ENCODE results near the gene LSMEM2. TPM values are rescaled to one million over a fixed set of nuclear protein-coding genes. Genes with fewer than 3 reads are reported as not detected.
"Not testable (repeated sequence)": the region's sequence is repeated elsewhere in the genome, so short reads cannot be mapped to it uniquely, and the experiment has no call there.

The LSMEM2 gene
- total and polyA plus RNA-seq, 3 experiments from 2014 or later, result not detected

- POLR2A ChIA-PET, result no interaction called here
Observed at GRCh38 chr3:50269977-50270413, 8.9 kb upstream of the LSMEM2 start.

GRCh38 chr3:50270422-50271224, 8.3 kb upstream of the LSMEM2 start:
- POLR2A ChIA-PET, result no interaction called here
- peaks cover 22% of the 10 kb centered on the region for H3K27me3 ChIP-seq (ENCODE audit: insufficient read depth, low read length, poor library complexity, severe bottlenecking)
- no peaks in the 10 kb centered on the region for H3K36me3 ChIP-seq (ENCODE audit: insufficient read depth, low read length)

More at GRCh38 chr3:50269977-50270413, 8.9 kb upstream of the LSMEM2 start:
- Mint-ChIP-seq H3K4me1 (peaks cover 14 to 20% (median 16%) of the 10 kb centered on the region in 3 donors), H3K36me3 (no peaks in the 10 kb centered on the region), H3K27me3 (peaks cover 13 to 24% of the 10 kb centered on the region in 2 donors), H3K9me3 (no peaks in the 10 kb centered on the region), H3K4me3 (no peak overlapping the region), H3K27ac (no peak overlapping the region)
- no peaks in the 10 kb centered on the region for H3K36me3 ChIP-seq (ENCODE audit: insufficient read depth, low read length)
- no peak overlapping the region for H3K27ac ChIP-seq (ENCODE audit: low read depth, low read length)
- peaks cover 20% of the 10 kb centered on the region for H3K27me3 ChIP-seq (ENCODE audit: insufficient read depth, low read length, poor library complexity, severe bottlenecking)
- H3K9me3 ChIP-seq (ENCODE audit: low read length), result no peaks in the 10 kb centered on the region
- CTCF ChIA-PET, result interaction anchor here (2.7 to 7.2 kb wide), 2 partner anchors 44 to 76 kb away, joined by 22 to 86 read pairs; no protein-coding TSS in a partner anchor
- no peak for DNase-seq
- no peak overlapping the region for H3K4me3 ChIP-seq (ENCODE audit: low read length)
- peaks cover 18% of the 10 kb centered on the region for H3K4me1 ChIP-seq (ENCODE audit: insufficient read depth, low read length)

GRCh38 chr3:50271314-50271936, 7.5 kb upstream of the LSMEM2 start:
- no peak overlapping the region for H3K4me3 Mint-ChIP-seq
- H3K4me1 ChIP-seq (ENCODE audit: insufficient read depth, low read length), result peaks cover 28% of the 10 kb centered on the region
- H3K9me3 Mint-ChIP-seq, result no peaks in the 10 kb centered on the region
- H3K9me3 ChIP-seq (ENCODE audit: low read length), result no peaks in the 10 kb centered on the region
- POLR2A ChIA-PET, result no interaction called here
- H3K27ac Mint-ChIP-seq, result peak overlapping the region in 2 of 8 donors; percentile 48 to 64
- H3K36me3 ChIP-seq (ENCODE audit: insufficient read depth, low read length), result no peaks in the 10 kb centered on the region
- DNase-seq, result no peak
- no peaks in the 10 kb centered on the region for H3K36me3 Mint-ChIP-seq
- peaks cover 24 to 35% of the 10 kb centered on the region in 2 donors for H3K27me3 Mint-ChIP-seq
- CTCF ChIA-PET, result interaction anchor here (0.8 to 7.2 kb wide), 8 partner anchors 11 to 82 kb away, joined by 3 to 86 read pairs (median 4); partner anchors contain the start of gene GNAI2
- peaks cover 22% of the 10 kb centered on the region for H3K27me3 ChIP-seq (ENCODE audit: insufficient read depth, low read length, poor library complexity, severe bottlenecking)
- H3K4me1 Mint-ChIP-seq, result peaks cover 23 to 32% (median 24%) of the 10 kb centered on the region in 3 donors
- H3K4me3 ChIP-seq (ENCODE audit: low read length), result no peak overlapping the region
- no peak overlapping the region for H3K27ac ChIP-seq (ENCODE audit: low read depth, low read length)

More at GRCh38 chr3:50270422-50271224, 8.3 kb upstream of the LSMEM2 start:
- Mint-ChIP-seq H3K27me3 (peaks cover 19 to 30% of the 10 kb centered on the region in 2 donors), H3K4me1 (peaks cover 19 to 26% (median 20%) of the 10 kb centered on the region in 3 donors), H3K9me3 (no peaks in the 10 kb centered on the region), H3K27ac (no peak overlapping the region), H3K4me3 (no peak overlapping the region), H3K36me3 (no peaks in the 10 kb centered on the region)
- Histone ChIP-seq H3K27ac (ENCODE audit: low read depth, low read length) (no peak overlapping the region), H3K4me3 (ENCODE audit: low read length) (no peak overlapping the region), H3K9me3 (ENCODE audit: low read length) (no peaks in the 10 kb centered on the region), H3K4me1 (ENCODE audit: insufficient read depth, low read length) (peaks cover 25% of the 10 kb centered on the region)
- no peak for DNase-seq
- CTCF ChIA-PET, result interaction anchor here (0.8 to 7.2 kb wide), 5 partner anchors 10 to 76 kb away, joined by 4 to 86 read pairs (median 16); no protein-coding TSS in a partner anchor

GRCh38 chr3:50272538-50272910, 6.4 kb upstream of the LSMEM2 start:
- H3K9me3 Mint-ChIP-seq; H3K36me3 ChIP-seq (ENCODE audit: insufficient read depth, low read length); H3K9me3 ChIP-seq (ENCODE audit: low read length); DNase-seq; H3K27ac ChIP-seq (ENCODE audit: low read depth, low read length); H3K36me3 Mint-ChIP-seq; POLR2A ChIA-PET; H3K4me3 ChIP-seq (ENCODE audit: low read length): not testable (repeated sequence)
- peaks cover 28% of the 10 kb centered on the region for H3K27me3 ChIP-seq (ENCODE audit: insufficient read depth, low read length, poor library complexity, severe bottlenecking)
- Mint-ChIP-seq H3K27me3 (peaks cover 24 to 35% of the 10 kb centered on the region in 2 donors), H3K4me3 (peak overlapping the region in 2 of 7 donors; percentile 45 to 74), H3K4me1 (peaks cover 23 to 32% (median 24%) of the 10 kb centered on the region in 3 donors), H3K27ac (peak overlapping the region in 3 of 8 donors; percentile 33 to 85 (median 66))
- peaks cover 28% of the 10 kb centered on the region for H3K4me1 ChIP-seq (ENCODE audit: insufficient read depth, low read length)
- CTCF ChIA-PET, result interaction anchor here (0.9 to 7.2 kb wide), 6 partner anchors 13 to 83 kb away, joined by 3 to 86 read pairs (median 10); no protein-coding TSS in a partner anchor

- no peaks in the 10 kb centered on the region for H3K9me3 ChIP-seq (ENCODE audit: low read length)
- Mint-ChIP-seq H3K36me3 (no peaks in the 10 kb centered on the region), H3K27ac (peak overlapping the region in 7 of 8 donors; percentile 10 to 85 (median 63)), H3K4me3 (peak overlapping the region in 6 of 7 donors; percentile 45 to 77 (median 72)), H3K27me3 (peaks cover 27 to 35% of the 10 kb centered on the region in 2 donors), H3K4me1 (peaks cover 23 to 32% (median 24%) of the 10 kb centered on the region in 3 donors), H3K9me3 (no peaks in the 10 kb centered on the region)
- peak overlapping the region; percentile 51 for H3K4me3 ChIP-seq (ENCODE audit: low read length)
- ChIA-PET POLR2A (no interaction called here), CTCF (interaction anchor here (1.0 to 7.2 kb wide), 5 partner anchors 16 to 84 kb away, joined by 3 to 86 read pairs (median 16); no protein-coding TSS in a partner anchor)
- DNase-seq, result peak; percentile 73 to 87 (median 83)
- H3K27ac ChIP-seq (ENCODE audit: low read depth, low read length), result no peak overlapping the region
- H3K4me1 ChIP-seq (ENCODE audit: insufficient read depth, low read length), result peaks cover 28% of the 10 kb centered on the region
- H3K36me3 ChIP-seq (ENCODE audit: insufficient read depth, low read length), result no peaks in the 10 kb centered on the region
- H3K27me3 ChIP-seq (ENCODE audit: insufficient read depth, low read length, poor library complexity, severe bottlenecking), result peaks cover 28% of the 10 kb centered on the region
Observed at GRCh38 chr3:50272911-50273688, 5.8 kb upstream of the LSMEM2 start.

GRCh38 chr3:50273689-50274065, 5.2 kb upstream of the LSMEM2 start:
- Mint-ChIP-seq H3K27ac (no peak overlapping the region), H3K9me3 (no peaks in the 10 kb centered on the region), H3K4me3 (peak overlapping the region in 2 of 7 donors; percentile 62 to 67), H3K27me3 (peaks cover 27 to 35% of the 10 kb centered on the region in 2 donors), H3K36me3 (no peaks in the 10 kb centered on the region), H3K4me1 (peaks cover 23 to 32% (median 24%) of the 10 kb centered on the region in 3 donors)
- DNase-seq, result no peak
- Histone ChIP-seq H3K27me3 (ENCODE audit: insufficient read depth, low read length, poor library complexity, severe bottlenecking) (peaks cover 28% of the 10 kb centered on the region), H3K9me3 (ENCODE audit: low read length) (no peaks in the 10 kb centered on the region), H3K36me3 (ENCODE audit: insufficient read depth, low read length) (no peaks in the 10 kb centered on the region), H3K4me3 (ENCODE audit: low read length) (no peak overlapping the region), H3K27ac (ENCODE audit: low read depth, low read length) (no peak overlapping the region), H3K4me1 (ENCODE audit: insufficient read depth, low read length) (peaks cover 28% of the 10 kb centered on the region)
- ChIA-PET POLR2A (no interaction called here), CTCF (interaction anchor here (1.0 to 7.2 kb wide), 2 partner anchors 17 to 79 kb away, joined by 3 to 86 read pairs; no protein-coding TSS in a partner anchor)

- Histone ChIP-seq H3K27ac (ENCODE audit: low read depth, low read length) (no peak overlapping the region), H3K4me3 (ENCODE audit: low read length) (no peak overlapping the region), H3K9me3 (ENCODE audit: low read length) (no peaks in the 10 kb centered on the region), H3K36me3 (ENCODE audit: insufficient read depth, low read length) (no peaks in the 10 kb centered on the region), H3K27me3 (ENCODE audit: insufficient read depth, low read length, poor library complexity, severe bottlenecking) (peaks cover 28% of the 10 kb centered on the region), H3K4me1 (ENCODE audit: insufficient read depth, low read length) (peaks cover 28% of the 10 kb centered on the region)
- POLR2A ChIA-PET, result no interaction called here
- Mint-ChIP-seq H3K9me3 (no peaks in the 10 kb centered on the region), H3K4me1 (peaks cover 23 to 32% (median 24%) of the 10 kb centered on the region in 3 donors), H3K36me3 (no peaks in the 10 kb centered on the region), H3K27ac (peak overlapping the region in 6 of 8 donors; percentile 38 to 82 (median 78)), H3K4me3 (peak overlapping the region; percentile 15 to 67 (median 54)), H3K27me3 (peaks cover 28 to 34% of the 10 kb centered on the region in 2 donors)
- peak; percentile 55 to 81 (median 65) for DNase-seq
- CTCF ChIA-PET, result interaction anchor here (0.7 to 7.2 kb wide), 14 partner anchors 10 to 80 kb away, joined by 3 to 86 read pairs (median 4); partner anchors contain the start of genes HYAL3 and NAA80
Observed at GRCh38 chr3:50274371-50275104, 4.3 kb upstream of the LSMEM2 start.

All from CD8-positive, alpha-beta memory T cell (primary cell).